ENCODE data around the gene EFNA2.
"Not testable (repeated sequence)": the region's sequence is repeated elsewhere in the genome, so short reads cannot be mapped to it uniquely, and the experiment has no call there.

The EFNA2 gene

DNA sequence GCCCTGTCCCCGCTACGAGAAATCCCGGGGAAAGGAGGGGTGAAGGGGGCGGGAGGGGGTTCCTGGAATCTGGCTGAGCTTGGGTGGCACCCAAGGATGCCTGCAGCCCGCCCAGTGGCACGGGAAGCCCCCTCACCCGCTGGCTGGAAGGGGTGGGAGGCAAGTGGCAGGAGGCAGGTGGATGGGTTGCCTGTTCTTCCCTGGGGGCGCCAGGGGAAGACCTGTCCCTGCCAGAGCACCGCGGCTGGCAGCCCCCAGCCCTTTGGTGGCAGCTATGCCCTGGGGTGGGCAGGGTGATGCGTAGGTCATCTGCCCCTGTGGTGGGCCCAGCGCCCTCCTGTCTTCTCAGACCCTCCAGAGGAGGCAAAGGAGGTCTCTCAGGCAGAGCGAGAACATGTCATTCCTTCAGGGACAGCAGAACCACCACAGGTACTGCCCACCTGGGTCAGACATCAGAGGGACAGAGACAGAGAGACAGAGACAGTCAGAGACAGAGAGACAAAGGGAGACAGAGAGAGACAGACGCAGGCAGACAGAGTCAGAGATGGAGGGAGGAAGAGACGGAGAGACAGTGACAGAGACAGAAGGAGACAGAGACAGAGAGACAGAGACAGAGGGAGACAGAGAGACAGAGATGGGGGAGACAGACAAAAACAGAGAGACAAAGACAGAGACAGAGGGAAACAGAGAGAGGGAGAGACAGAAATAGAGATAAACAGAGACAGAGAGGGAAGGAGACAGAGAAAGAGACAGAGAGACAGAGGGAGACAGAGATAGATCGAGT, 36.7 kb downstream of the EFNA2 start:
- DNase-seq, result no peak

DNA sequence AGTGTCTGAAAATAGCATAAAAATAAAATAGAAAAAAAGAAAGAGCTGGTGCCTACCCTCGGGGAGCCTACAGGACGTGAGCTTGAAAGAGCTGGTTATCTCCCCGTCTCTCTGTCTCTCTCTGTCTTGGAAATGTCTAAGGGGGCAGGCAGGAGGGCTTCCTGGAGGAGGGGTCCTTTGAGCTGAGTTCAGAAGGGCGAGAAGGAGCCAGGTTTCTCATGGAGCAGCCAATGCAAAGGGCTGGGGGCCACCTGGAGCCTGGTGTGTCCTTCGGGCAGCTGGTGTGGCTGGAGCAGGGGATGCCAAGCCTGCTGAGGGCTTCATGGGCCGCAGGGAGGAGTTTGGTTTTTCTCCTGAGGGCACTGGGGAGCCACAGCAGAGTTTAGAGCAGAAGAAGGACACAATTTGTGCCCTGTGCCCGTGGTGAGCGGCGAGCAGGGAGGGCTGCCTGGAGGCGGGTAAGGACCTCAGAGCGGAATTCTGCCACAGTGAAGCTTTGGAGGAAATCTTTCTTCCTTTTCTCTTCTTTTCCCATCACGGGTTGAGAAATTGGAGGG, 38.7 kb downstream of the EFNA2 start:
- DNase-seq, result no peak

DNA sequence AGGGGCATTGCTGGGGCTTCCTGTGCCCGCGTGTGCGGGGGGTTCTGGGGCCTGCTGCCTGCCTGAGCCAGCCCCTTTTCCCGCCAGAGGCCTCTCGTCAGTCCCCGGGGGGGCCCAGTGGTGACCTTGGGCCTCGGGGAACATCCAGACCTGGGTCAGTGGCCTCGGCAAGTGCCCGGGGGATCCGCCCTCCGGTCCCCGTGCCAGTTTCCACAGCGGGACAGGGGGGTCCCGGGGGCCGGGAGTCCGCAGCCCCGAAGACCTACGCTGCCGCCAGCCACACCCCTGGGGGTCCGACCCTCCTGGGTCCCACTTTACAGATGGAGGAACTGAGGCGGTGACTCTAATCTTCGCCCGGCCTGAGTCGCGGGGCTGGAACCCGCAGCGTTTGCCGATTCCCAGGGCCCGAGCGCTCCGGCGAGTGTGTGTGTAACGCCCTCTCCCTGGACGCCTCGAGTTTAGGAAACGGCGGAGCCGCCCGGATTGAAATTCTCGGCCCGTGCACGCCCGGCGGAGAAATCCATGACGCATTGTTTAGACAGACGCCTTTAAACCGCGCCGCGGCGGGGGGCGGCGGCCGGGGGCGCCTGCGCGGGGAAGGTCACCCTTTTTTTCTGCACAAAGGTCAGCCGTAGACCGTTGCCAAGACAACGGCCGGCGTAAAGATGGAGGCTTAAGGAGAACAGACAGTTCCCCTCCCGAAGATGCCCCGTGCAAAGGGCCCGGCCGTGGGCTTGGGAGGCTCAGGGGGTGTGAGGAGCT, 39.3 kb downstream of the EFNA2 start:
- DNase-seq, result peak; percentile 70

DNA sequence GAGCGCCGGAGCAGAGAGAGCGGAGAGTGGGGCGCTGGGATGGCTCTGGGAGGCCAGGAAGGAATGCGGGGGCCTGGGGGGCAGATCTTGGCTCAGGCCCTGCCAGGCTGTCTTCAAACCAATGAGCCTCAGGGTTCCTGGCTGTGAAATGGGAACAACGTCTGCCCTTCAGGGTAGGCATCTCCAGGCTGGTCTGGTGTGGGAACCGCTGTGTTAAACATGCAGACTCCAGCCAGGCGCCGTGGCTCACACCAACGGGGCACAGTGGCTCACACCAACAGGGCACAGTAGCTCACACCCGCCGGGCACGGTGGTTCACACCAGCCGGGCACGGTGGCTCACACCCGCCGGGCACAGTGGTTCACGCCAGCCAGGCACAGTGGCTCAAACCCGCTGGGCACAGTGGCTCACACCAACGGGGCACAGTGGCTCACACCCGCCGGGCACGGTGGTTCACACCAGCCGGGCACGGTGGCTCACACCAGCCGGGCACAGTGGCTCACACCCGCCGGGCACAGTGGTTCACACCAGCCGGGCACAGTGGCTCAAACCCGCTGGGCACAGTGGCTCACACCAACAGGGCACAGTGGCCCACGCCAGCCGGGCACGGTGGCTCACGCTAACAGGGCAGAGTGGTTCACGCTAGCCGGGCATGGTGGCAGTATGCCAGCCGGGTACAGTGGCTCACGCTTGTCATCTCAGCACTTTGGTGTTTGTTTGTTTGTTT, 40.1 kb downstream of the EFNA2 start:
- no peak for DNase-seq

DNA sequence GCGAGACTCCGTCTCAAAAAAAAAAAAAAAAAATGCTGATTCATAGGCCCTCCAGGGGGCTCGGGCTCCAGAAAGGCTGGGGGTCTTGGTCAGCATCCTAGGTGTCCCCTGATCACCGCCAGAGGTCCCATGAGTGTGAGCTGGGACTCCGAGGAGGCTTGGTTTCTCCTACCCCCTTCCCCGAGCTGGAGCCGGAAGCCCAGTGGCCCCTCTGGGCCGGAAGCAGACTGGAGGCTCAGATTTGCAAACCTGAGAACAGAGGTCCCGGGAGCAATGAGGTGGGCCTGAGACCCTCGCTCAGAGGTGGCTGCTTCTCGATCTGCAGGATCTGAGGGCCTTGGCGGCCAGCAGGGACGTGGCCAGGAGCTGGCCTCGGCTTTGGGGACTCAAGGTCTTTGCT, 41.5 kb downstream of the EFNA2 start:
- DNase-seq, result no peak

DNA sequence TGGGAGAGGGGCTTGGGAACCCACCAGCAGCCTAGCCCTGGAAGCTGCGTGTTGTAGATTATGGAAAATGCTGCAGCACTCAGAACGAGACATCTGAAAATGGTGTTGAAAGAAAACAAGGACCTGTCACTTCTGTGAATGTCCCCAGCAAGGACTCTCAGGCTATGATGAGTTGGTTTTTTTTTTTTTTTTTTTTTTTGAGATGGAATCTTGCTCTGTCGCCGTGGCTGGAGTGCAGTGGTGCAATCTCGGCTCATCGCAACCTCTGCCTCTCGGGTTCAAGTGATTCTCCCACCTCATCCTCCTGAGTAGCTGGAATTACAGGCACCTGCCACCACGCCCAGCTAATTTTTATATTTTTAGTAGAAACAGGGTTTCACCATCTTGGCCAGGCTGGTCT, 46.5 kb downstream of the EFNA2 start:
- DNase-seq, result not testable (repeated sequence)

DNA sequence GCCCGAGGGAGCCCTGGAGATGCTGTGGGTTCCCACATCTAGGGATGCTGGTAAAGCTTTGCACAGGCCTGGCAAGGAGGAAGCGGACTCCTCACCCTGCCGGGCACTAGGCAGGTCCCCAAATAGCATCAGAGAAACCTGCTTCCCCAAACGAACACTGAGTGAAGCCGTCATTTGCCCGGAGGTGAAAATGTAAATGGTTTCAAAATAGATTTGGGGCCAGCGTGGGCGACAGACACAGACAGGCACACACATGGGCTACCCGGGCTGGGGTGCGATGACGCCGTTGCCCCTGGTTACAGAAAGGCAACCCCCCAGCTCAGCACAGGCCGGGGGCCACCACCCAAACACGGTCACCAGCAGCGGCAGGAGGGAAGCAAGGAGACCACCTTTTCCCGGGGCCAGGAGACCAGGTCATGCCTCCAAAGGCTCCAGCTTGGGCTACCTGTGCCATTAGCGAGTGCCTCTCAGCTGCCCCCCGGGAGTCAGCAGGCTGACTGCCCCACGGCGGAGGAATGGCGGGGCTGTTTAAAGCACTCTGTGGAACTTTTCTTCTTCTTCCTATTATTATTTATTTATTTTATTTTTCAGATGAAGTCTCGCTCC, 50.5 kb downstream of the EFNA2 start:
- DNase-seq, result no peak

DNA sequence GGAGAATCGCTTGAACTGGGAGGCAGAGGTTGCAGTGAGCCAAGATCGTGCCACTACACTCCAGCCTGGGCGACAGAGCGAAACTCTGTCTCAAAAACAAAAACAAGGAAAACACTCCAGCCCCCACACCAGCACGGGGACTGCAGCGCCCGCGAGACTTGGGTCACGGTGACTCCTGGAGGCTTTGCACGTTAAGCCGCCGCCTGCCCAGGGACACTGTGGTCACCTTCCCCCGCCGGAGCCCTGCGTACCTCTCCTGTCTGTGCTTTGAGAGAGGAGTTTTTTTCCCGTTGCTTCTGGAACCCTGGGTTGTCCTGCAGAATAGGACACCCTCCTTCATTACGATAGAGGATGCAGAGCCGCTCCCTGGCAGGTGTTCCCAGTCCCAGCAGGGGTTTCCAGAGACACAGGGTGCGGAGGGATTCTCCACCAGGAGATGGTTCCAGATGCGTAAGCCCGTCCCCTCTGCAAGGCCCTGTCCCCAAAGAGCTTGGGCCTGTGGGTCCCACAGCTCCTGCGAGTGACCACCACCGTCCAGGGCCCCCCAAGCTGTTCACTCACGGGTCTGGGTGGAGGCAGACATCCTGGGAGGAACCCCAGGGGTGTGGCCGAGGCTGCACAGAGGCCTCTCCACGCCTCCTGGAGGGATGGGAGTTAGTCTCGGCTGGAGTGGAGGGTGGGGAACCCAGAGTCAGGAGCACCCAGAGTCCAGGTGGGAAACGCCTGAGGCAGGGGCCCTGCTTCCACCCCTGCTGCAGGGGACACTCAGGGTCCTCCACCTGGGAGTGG, 55.2 kb downstream of the EFNA2 start:
- peak; percentile 31 for DNase-seq

DNA sequence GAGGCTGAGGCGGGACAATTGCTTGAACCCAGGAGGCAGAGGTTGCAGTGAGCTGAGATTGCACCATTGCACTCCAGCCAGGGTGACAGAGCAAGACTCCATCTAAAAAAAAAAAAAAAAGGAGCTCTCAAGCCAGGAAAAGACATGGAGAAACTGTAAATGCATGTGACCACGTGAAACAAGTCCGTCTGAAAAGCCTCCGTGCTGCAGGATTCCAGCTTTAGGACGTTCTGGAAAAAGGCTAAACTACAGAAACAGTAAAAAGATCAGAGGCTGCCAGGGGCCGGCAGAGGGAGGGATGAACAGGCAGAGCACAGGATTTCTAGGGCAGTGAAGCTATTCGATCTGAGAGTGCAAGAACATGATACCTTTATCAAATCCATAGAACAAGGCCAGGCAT, 57.4 kb downstream of the EFNA2 start:
- DNase-seq, result no peak

DNA sequence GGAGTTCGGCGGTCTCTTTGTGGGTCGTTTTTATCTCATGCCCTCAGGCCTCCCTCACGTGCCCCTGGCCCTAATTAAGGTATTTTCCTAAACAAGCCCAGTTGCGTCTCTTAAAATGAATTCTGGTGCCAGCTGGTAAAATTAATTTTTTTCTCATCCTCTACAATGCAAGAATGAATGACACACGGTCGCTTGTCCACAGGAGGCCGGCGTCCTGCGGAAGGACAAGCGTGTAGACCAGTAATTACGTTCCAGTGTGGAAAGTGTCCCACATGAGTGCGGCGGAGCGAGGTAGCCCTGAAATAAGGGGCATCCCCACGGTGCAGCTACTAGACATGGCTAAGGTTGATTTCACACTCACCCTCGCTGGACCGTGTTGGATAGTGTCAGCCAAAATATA, 63.5 kb downstream of the EFNA2 start:
- DNase-seq, result peak; percentile 30

DNA sequence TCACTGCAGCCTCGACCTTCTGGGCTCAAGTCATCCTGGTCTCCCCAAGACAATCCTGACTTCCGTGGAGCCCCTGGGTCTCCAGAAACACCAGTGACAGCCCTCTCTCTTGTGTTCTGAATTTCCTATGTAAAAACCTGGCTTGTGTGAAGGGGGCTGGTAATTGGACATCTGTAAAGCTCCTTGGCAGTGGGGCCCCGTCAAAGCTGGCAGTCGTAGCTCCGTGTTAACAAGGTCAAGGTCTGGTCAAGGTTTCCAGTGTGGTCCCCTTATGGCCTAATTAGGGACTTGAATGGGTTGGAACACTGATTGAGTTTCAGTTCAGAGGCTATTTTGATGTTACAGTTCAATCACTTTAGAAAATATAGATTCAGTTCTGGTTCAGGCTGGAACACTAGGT, 65.2 kb downstream of the EFNA2 start:
- DNase-seq, result no peak

All from NCI-H146 (cell line).